ENCODE data around the gene RAB6A. TPM values are rescaled to one million over a fixed set of nuclear protein-coding genes. Genes with fewer than 3 reads are reported as not detected.

RAB6A gene
- total RNA-seq, 1 experiment from 2014 or later, result 227 TPM

- POLR2A ChIA-PET, result no interaction called here
- CTCF ChIA-PET, result interaction anchor here (0.7 kb wide), 1 partner anchor 16 kb away, joined by 3 read pairs; no protein-coding TSS in a partner anchor
- Mint-ChIP-seq H3K4me3 (ENCODE audit: unreplicated experiment) (no peak overlapping the region), H3K4me1 (ENCODE audit: low read depth, unreplicated experiment) (no peaks in the 10 kb centered on the region), H3K27ac (ENCODE audit: unreplicated experiment) (no peak overlapping the region), H3K36me3 (ENCODE audit: insufficient read depth, unreplicated experiment) (peaks cover 9% of the 10 kb centered on the region), H3K27me3 (ENCODE audit: insufficient read depth, unreplicated experiment) (no peaks in the 10 kb centered on the region), H3K9me3 (ENCODE audit: unreplicated experiment) (no peaks in the 10 kb centered on the region)
- Histone ChIP-seq H3K36me3 (ENCODE audit: control insufficient read depth, insufficient read depth, low read length) (no peaks in the 10 kb centered on the region), H3K4me3 (ENCODE audit: low read depth, low read length) (no peak overlapping the region), H3K4me1 (no peaks in the 10 kb centered on the region), H3K9me3 (no peaks in the 10 kb centered on the region), H3K27me3 (replicated peaks; ENCODE audit: control insufficient read depth, insufficient read depth, low read length) (no peaks in the 10 kb centered on the region)
- no peak for DNase-seq
- BruUV-seq (replicated peaks), result no TSS peak
- intact Hi-C loops (cut with micrococcal nuclease; ENCODE audit: unreplicated experiment), result loop anchor here (5.0 kb wide), 1 partner anchor 188 kb away; no protein-coding TSS in a partner anchor
- no peak for TF ChIP-seq CTCF (IDR thresholded peaks at IDR 0.05; ENCODE audit: insufficient read depth in 1 of 2, low read depth in 1 of 2, low read length in 1 of 2, severe bottlenecking in 1 of 2, unreplicated experiment in 1 of 2)
Observed at GRCh38 chr11:73664877-73665276, 96.0 kb downstream of the RAB6A start.

GRCh38 chr11:73663604-73664495 lies 97.0 kb downstream of the RAB6A start:
- Mint-ChIP-seq H3K4me3 (ENCODE audit: unreplicated experiment) (no peak overlapping the region), H3K36me3 (ENCODE audit: insufficient read depth, unreplicated experiment) (peaks cover 2% of the 10 kb centered on the region), H3K27me3 (ENCODE audit: insufficient read depth, unreplicated experiment) (no peaks in the 10 kb centered on the region), H3K9me3 (ENCODE audit: unreplicated experiment) (no peaks in the 10 kb centered on the region), H3K27ac (ENCODE audit: unreplicated experiment) (no peak overlapping the region), H3K4me1 (ENCODE audit: low read depth, unreplicated experiment) (no peaks in the 10 kb centered on the region)
- DNase-seq, result no peak
- intact Hi-C loops (cut with micrococcal nuclease; ENCODE audit: unreplicated experiment), result loop anchor here (5.0 kb wide), 1 partner anchor 187 kb away; no protein-coding TSS in a partner anchor
- H3K4me3 ChIP-seq (ENCODE audit: low read depth, low read length), result no peak overlapping the region
- no peak for TF ChIP-seq CTCF (IDR thresholded peaks at IDR 0.05; ENCODE audit: insufficient read depth in 1 of 2, low read depth in 1 of 2, low read length in 1 of 2, severe bottlenecking in 1 of 2, unreplicated experiment in 1 of 2)
- no peaks in the 10 kb centered on the region for H3K9me3 ChIP-seq
- H3K4me1 ChIP-seq, result no peaks in the 10 kb centered on the region
- CTCF ChIA-PET, result interaction anchor here (4.8 kb wide), 1 partner anchor 38 kb away, joined by 48 read pairs; no protein-coding TSS in a partner anchor
- H3K36me3 ChIP-seq (ENCODE audit: control insufficient read depth, insufficient read depth, low read length), result no peaks in the 10 kb centered on the region
- H3K27me3 ChIP-seq (replicated peaks; ENCODE audit: control insufficient read depth, insufficient read depth, low read length), result no peaks in the 10 kb centered on the region
- POLR2A ChIA-PET, result no interaction called here
- BruUV-seq (replicated peaks), result no TSS peak

GRCh38 chr11:73662445-73663157 lies 98.3 kb downstream of the RAB6A start:
- Mint-ChIP-seq H3K27ac (ENCODE audit: unreplicated experiment) (no peak overlapping the region), H3K4me3 (ENCODE audit: unreplicated experiment) (no peak overlapping the region), H3K9me3 (ENCODE audit: unreplicated experiment) (no peaks in the 10 kb centered on the region), H3K27me3 (ENCODE audit: insufficient read depth, unreplicated experiment) (no peaks in the 10 kb centered on the region), H3K4me1 (ENCODE audit: low read depth, unreplicated experiment) (no peaks in the 10 kb centered on the region), H3K36me3 (ENCODE audit: insufficient read depth, unreplicated experiment) (no peaks in the 10 kb centered on the region)
- no peak overlapping the region for H3K4me3 ChIP-seq (ENCODE audit: low read depth, low read length)
- no TSS peak for BruUV-seq (replicated peaks)
- intact Hi-C loops (cut with micrococcal nuclease; ENCODE audit: unreplicated experiment), result loop anchor here (5.0 kb wide), 1 partner anchor 185 kb away; no protein-coding TSS in a partner anchor
- no peak for TF ChIP-seq CTCF (IDR thresholded peaks at IDR 0.05; ENCODE audit: insufficient read depth in 1 of 2, low read depth in 1 of 2, low read length in 1 of 2, severe bottlenecking in 1 of 2, unreplicated experiment in 1 of 2)
- DNase-seq, result no peak
- no peaks in the 10 kb centered on the region for H3K36me3 ChIP-seq (ENCODE audit: control insufficient read depth, insufficient read depth, low read length)
- H3K9me3 ChIP-seq, result no peaks in the 10 kb centered on the region
- ChIA-PET POLR2A (no interaction called here), CTCF (interaction anchor here (4.8 kb wide), 1 partner anchor 37 kb away, joined by 48 read pairs; no protein-coding TSS in a partner anchor)
- no peaks in the 10 kb centered on the region for H3K27me3 ChIP-seq (replicated peaks; ENCODE audit: control insufficient read depth, insufficient read depth, low read length)
- no peaks in the 10 kb centered on the region for H3K4me1 ChIP-seq
